GM12874 (cell line): ENCODE data around the gene GAL3ST2.

Source experiments
- CTCF ChIP-seq: IDR thresholded peaks from 2 replicates; pipeline ENCODE4 v1.5.1; 2011; ENCODE audit warnings: low read depth, mild to moderate bottlenecking, control low read depth, low read length, moderate library complexity; ENCODE audit not compliant: insufficient read depth

Gene GAL3ST2

GRCh38 chr2:241750076-241750840, 26.4 kb upstream of the GAL3ST2 start:
- TF ChIP-seq CTCF: no peak

DNA sequence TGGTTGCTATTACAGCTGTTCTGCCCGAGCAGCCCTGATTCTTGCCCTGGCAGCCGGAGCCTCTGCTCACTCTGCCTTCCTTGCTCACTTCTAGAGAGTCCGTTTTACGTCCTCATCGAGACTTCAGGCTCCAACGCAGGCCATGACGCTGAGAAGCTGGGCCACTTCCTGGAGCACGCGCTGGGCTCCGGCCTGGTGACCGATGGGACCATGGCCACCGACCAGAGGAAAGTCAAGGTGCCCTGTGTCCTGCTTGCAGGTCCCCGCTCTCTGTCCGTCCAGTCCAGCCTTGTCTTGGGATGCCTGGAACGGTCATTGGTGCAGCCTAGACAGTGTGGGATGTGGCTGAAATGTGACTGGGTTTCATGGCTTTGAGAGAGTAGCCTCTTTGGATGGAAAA, 25.5 kb upstream of the GAL3ST2 start:
- no peak for TF ChIP-seq CTCF

DNA sequence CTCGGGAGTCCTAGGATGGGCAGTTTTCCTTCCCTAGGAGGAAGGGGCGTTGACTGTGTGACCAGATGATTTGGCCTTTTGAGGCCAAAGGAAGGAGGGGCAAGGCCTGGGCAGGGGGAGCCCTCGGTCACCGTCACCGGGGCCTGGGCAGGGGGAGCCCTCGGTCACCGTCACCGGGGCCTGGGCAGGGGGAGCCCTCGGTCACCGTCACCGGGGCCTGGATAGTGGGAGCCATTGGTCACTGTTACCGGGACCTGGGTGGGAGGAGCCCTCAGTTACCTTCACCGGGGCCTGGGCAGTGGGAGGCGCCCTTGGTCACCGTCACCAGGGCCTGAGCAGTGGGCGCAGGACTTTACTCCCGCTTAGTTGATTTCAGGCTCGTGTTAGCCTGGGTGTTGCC, 24.8 kb upstream of the GAL3ST2 start:
- no peak for TF ChIP-seq CTCF

- no peak for TF ChIP-seq CTCF
Measured at GRCh38 chr2:241752253-241752652, 24.4 kb upstream of the GAL3ST2 start.

DNA sequence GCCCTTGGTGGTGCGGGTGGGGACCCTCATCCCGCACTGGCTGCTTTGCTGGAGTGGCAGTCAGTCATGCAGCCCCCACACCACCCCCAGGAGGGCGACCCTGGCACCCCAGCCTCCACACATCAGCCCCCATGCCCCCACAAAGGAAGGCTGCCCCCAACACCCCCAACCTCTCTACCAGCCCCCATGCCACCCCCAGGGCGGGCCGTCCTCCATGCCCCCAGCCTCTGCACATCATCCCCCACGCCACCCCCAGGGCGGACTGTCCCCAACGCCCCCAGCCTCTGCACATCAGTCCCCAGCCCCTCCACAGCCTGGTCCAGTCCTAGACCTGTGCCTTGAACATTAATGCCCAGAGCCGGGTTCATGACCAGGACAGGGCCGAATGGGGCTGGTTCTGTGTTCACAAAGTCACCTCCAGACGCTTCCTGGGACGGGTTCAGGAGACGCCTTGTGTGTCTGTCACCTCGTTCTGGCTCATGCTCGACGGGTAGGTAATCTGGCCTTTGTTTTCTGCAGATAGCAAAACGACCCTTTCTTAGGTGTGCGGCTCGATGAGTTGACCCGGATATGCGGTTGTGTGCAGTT, 23.8 kb upstream of the GAL3ST2 start:
- no peak for TF ChIP-seq CTCF

- TF ChIP-seq CTCF: no peak
Measured at GRCh38 chr2:241753493-241753892, 23.1 kb upstream of the GAL3ST2 start.

DNA sequence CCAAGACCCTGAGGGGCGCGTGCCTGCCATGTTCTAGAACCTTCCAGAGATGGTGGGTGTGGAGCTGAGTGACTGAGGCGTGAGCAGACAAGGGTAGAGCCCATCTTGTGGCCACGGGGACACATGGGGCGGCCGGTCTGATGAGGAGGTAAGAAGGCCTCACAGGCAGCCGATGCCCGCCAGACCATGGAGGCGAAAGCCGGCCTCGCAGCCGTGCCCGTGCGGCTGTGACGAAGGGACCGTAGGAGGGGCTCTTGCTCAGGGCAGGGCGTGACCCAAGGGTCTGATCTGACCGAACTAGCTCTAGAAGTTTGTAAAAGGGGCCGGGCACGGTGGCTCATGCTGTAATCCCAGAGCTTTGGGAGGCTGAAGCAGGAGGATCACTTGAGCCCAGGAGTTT, 22.6 kb upstream of the GAL3ST2 start:
- no peak for TF ChIP-seq CTCF
